ENCODE results near the gene ABHD16A.

DNA sequence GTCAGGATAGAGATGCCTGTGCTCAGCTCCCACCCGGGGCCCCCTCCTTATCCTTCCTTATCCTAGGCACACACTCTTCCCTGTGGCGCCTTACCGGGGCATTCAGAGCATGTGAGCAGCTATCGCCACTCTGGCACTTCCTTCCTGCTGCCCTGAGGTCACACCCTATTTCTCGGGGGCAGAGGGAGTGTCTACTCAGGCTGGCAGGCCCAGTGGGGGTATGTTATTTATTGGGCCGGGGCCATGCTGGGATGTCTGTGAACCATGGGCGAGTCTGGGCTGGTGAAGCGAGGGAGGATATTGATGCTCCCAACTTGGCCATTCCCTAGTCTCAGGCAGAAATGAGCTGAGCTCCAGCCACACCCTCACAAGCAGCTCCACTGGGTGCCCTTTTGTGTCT is 8.1 kb upstream of the ABHD16A start:
- TF ChIP-seq SP1 (IDR thresholded peaks at IDR 0.05) = no peak
- no peak for TF ChIP-seq LEF1 (IDR thresholded peaks at IDR 0.05; ENCODE audit: borderline replicate concordance)
- TF ChIP-seq SUZ12 (IDR thresholded peaks at IDR 0.05) = no peak
- no peak for TF ChIP-seq BHLHE40 (IDR thresholded peaks at IDR 0.05; ENCODE audit: borderline replicate concordance)
- no peak for TF ChIP-seq TARDBP (IDR thresholded peaks at IDR 0.05)
- no peak for TF ChIP-seq ARNT (IDR thresholded peaks at IDR 0.05)
- no peak for TF ChIP-seq FOXK2 (IDR thresholded peaks at IDR 0.05)
- TF ChIP-seq NFRKB (IDR thresholded peaks at IDR 0.05) = no peak
- TF ChIP-seq ZNF384 (IDR thresholded peaks at IDR 0.05) = no peak
- TF ChIP-seq ELF4 (IDR thresholded peaks at IDR 0.05) = no peak
- TF ChIP-seq, protein P1, sequence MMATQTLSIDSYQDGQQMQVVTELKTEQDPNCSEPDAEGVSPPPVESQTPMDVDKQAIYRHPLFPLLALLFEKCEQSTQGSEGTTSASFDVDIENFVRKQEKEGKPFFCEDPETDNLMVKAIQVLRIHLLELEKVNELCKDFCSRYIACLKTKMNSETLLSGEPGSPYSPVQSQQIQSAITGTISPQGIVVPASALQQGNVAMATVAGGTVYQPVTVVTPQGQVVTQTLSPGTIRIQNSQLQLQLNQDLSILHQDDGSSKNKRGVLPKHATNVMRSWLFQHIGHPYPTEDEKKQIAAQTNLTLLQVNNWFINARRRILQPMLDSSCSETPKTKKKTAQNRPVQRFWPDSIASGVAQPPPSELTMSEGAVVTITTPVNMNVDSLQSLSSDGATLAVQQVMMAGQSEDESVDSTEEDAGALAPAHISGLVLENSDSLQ (IDR thresholded peaks at IDR 0.05) = no peak

Data from HEK293T (cell line).